Measurements from ENCODE around the gene GLG1.

Gene GLG1

DNA sequence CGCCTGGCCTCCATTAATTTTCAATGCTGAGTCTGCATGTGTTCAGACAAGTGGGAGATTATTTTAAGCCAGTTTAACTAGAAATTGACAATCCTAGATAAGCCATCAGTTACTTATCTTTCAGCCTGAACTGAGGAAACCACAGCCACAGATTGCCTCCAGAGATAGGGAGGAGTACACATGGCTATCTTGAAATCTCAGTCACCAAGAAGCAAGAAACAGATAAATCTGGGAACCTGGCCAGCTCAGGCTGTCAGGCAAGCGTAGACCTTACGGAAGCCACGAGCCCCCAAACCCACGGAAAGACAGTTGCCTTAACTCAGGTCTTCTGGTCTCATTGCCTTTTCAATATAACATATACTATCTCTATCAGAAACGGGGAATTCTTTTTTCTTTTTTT is 2.0 kb upstream of the GLG1 start:
- DNase-seq (ENCODE audit: low read depth in 3 of 3) = no peak

DNA sequence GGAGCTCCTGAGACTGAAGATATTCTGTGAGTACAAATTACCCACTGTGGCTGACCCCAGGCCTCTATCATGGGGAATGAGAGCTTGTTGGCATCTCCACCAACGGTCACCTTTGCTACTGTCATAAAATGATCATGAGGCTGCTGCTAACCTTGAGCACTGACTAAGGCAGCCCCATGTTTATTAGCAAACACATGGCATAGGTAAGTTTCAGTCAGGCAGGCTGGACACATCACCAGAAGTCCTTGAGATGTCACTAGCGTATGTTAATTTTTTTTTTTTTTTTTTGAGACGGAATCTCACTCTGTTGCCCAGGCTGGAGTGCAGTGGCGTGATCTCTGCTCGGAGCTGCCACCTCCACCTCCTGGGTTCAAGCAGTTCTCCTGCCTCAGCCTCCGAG is 1.5 kb upstream of the GLG1 start:
- DNase-seq (ENCODE audit: low read depth in 3 of 3) = no peak

DNA sequence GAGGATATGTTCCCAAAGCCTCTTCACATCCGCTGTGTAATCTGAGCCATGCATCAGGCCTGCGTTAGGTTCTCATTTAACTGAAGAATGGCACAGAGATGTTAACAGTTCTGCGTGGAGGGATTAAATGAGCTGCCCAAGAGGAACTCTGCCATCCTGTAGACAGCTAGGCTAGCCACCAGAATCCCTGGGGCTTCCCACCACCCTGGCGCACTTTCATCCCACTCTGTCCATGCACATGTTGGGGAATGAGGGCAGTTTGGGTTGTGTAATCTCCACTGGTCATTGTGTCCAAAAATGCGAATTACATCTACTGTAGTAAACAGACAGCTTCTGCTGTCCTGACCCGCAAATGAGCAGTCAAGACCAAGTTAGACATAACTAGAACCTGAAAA is 1.0 kb upstream of the GLG1 start:
- no peak for DNase-seq (ENCODE audit: low read depth in 3 of 3)

DNA sequence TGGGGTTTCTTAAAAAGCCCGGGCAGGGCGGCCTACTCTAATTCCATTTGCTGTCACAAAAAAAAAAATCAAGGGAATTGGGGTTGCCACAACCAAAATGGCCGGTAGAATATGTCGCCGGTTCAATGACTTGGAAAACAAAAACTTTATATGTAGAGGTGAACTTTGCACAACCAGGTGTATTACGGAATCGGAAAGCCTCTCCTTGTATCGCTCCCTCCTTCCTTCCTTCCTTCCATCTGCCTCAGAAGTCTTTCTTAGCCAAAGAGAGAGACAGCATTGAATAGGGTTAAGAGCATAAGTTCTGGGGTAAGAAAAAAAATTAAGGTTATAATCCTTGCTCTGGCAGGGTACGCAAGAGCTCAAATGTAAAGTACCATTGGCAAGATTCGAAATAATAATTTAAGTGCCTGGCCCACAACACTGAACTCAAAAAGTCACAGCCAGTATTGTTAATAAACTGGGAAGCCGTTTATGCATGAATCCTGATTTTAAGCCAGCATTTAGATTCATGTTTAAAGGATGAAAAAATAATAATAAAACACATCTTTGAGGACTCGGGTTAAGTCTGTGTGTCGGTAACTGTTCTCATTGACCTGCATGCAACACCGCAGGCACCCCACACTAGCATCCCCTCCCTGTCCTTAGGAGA is 522 bp upstream of the GLG1 start:
- no peak for DNase-seq (ENCODE audit: low read depth in 3 of 3)

DNA sequence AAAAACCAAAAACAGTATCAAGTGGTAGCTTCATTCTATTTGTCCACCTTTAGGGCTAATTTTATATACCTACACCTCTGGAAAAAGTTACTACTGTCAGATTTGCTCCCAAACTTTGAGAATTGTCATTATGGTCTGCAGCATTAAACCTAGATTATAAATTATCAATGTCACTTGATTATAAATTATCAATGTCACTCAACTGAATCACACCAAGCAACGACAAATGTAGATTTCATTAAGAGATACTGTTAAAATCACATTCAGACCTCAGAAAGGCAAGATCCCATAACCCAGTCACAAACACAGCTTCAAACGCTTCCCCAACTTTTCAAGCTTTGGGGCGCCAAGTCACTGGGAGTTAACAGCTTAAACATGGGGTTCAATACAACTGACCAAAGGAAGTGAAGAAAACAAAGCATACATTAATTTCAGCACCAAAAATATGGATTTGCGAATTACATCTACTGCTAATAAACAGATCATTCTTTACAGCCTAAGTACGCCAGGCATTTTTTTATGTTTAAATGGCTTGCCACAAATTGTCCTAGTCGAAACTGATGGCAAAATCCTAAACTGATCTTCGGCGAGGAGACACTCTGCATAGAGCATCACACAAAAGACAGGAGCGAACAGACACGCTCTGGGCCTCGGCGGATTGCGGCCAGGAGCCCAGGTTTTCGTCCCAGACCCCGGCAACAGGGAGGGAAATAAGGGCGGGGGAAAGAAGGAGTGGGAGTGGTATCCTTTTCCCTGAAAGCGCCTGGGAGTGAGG is 981 bp downstream of the GLG1 start:
- DNase-seq (ENCODE audit: low read depth in 3 of 3) = no peak

DNA sequence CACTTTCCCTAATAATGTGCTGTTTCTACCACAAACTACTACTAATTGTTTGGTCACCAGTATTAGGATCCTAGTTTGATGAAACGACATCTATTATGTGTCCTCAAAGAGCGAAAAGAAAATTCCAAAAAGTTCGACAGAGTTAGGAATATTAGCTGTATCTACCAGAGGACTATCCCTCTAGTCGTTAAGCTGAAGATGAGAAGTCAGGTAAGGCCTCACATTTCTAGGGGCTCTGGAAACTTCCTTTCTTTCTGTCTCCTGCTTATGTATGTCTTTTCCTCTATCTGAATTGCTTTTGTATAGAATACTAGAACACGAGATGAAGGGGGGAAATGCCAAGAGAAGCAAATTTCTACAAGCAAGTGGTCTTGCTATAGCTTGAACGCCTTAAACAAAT is 1.6 kb downstream of the GLG1 start:
- no peak for DNase-seq (ENCODE audit: low read depth in 3 of 3)

DNA sequence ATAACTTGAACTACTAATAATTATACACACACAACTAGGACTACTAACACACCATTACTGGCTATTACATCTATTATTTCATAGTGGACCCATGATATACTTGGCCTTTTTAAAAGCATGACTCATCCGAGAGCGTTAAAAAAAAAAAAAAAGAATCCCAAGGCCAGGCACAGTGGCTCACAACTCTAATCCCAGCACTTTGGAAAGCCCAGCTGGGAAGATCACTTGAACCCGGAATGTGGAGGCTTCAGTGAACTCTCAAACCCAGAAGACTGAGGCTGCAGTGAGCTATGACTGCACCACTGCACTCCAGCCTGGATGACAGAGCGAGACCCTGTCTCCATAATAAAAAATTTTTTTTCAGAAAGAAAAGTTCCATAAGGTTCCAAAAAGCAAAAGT is 3.1 kb downstream of the GLG1 start:
- DNase-seq (ENCODE audit: low read depth in 3 of 3) = no peak

DNA sequence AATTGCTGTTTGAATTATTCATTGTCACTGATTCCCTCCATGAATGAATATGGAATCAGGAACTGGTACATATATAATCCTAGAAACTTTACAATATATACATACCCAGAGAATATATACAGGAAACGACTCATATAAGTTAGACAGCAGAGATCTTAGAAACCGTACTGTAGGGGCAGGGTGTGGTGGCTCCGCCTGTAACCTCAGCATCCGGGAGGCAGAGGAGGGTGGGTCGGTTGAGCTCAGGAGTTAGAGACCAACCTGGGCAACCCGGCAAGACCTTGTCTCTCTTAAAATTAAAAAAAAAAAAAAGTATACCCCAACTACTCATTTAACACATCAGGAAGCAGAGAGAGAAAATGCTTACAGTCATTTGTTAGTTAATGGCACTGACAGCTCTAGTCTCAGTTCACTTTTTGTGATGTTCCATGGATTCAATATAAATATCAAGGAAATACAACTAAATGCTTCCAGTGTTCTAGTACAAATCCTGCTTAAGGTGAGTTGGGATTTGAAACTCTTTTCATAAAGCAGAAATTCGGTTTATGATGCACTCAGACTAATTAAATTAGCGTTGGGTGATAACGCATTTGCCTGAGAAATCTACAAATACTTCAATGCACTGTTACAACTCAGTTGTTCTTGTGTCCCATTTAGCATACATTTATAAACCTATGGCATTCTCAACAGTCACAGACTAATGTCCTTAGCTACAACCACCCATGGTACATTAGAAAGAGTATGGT is 5.6 kb downstream of the GLG1 start:
- DNase-seq (ENCODE audit: low read depth in 3 of 3) = peak in 2 of 3 donors; percentile 11 to 37

DNA sequence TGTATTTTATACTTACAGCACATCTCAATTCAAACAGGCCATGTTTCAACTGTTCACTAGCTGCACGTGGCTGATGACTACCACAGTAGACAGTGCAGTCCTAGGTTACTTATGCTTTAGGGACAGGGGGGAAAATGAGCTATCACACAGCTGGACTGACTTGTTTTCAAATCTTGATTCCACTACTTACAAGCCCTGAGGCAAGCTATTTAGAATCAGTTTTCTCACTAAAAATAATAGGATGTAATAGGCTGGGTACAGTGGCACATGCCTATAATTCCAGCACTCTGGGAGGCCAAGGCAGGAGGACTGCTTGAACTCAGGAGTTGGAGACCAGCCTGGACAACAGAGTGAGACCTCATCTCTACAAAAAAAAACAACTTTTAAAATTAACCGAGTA is 10.3 kb downstream of the GLG1 start:
- no peak for DNase-seq (ENCODE audit: low read depth in 3 of 3)

DNA sequence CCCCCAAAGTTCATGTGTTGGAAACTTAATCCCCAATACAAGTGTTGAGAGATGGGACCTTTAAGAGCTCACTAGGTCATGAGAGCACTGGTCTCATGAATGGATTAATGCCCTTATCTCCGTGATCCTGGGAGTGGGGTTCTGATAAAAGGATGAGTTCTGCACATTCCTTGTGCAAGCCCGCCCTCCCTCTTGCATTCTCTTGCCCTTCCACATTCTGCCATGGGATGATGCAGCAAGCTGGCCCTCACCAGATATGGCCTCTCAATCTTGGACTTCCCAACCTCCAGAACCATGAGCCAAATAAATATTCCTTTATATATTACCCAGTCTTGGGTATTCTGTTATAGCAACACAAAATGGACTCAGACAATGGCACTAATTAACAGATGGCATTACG is 14.1 kb downstream of the GLG1 start:
- DNase-seq (ENCODE audit: low read depth in 3 of 3) = no peak

DNA sequence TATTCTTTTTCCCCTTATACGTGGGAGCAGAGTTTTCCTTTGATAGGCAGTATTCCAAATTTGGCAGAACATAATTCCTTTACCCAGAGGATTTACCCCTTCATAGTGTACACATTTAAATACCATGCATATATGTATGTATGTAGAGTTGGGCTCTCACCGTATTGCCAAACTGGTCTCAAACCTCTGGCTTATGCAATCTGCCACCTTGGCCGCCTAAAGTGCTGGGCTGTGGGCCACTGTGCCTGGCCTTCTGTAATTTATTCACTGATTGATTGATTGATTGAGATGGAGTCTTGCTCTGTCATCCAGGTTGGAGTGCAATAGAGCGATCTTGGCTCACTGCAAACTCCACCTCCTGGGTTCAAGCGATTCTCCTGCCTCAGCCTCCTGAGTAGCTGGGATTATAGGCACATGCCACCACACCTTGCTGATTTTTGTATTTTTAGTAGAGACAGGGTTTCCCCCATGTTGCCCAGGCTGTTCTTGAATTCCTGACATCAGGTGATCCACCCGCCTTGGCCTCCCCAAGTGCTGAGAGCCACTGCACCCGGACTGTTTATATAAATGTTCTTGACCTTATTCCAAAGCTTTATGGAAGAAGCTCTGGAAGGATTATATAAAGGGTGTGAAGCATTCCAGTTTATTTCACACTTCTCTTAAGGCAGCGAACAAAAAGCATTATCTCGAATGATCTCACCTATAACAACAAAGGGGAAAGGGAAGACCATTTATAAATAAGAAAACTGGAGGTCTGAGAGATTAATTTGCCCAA is 14.9 kb downstream of the GLG1 start:
- DNase-seq (ENCODE audit: low read depth in 3 of 3) = no peak

DNA sequence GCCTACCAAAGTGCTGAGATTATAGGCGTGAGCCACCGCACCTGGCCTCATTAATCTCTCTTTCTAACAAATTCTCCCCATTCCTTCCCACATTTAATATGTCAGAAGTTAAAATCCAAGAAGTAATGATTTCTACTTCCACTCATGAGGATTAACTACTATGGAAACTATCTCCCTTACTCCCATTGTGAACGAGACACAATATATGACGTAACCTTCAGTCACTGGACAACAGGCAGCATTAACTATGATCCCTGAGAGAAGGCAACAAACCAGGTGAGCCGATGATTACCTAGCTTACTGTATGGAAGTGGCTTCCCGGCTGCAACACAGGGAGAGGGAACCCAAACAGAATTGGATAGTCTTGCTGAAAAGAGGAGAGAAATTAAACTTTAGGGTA is 20.0 kb downstream of the GLG1 start:
- DNase-seq (ENCODE audit: low read depth in 3 of 3) = no peak

DNA sequence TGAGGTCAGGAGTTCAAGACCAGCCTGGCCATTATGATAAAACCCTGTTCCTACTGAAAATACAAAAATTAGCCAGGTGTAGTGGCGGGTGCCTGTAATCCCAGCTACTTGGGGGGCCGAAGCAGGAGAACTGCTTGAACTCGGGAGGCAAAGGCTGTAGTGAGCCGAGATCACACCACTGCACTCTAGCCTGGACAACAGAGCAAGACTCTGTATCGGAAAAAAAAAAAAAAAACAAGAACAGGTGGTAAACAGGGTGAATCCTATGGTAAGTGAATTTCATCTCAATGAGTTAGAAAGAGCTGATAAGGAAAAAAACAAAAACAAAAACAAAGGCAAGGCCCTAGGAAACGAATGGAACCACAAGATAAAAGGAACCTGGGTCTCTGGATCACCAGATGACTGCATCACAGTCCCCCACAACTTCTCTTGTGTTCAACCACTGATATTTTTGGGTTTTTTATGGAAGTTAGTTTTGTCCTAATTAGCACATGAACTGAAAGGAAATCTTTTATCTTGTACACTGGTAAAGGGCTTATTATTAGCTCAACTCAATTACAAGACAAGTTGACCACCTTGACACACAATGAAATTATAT is 21.0 kb downstream of the GLG1 start:
- no peak for DNase-seq (ENCODE audit: low read depth in 3 of 3)

DNA sequence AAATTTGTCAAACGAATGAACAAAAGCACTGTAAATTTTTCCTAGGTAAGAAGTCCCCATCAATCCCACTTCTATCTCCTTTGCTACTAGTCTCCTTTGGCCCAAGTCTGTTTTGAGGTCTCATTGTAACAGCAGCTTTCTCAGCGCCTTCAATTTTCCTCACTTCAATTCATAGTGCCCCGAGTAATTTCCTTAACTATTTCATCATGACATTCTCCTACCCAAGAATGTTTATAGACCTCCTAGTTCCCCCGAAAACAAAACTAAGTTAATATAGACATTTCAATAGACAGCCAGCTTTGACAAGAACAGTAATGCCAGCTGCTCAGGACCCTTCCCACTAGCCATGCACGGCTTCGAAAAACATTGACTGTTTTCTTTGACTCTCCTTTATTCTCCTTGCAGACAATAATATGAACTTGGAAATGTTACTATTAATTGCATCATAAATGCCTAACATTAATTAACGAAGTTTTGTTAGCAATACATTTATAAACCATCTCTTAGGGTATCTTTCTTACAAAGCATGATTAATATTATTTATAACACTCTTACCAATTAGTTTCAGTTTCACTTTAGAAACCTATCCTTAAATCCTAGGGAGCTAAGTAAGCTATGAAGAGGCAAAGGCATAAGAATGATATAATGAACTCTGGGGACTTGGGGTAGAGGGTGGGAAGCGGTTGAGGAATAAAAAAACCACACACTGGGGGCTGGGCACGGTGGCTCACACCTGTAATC is 22.8 kb downstream of the GLG1 start:
- no peak for DNase-seq (ENCODE audit: low read depth in 3 of 3)

DNA sequence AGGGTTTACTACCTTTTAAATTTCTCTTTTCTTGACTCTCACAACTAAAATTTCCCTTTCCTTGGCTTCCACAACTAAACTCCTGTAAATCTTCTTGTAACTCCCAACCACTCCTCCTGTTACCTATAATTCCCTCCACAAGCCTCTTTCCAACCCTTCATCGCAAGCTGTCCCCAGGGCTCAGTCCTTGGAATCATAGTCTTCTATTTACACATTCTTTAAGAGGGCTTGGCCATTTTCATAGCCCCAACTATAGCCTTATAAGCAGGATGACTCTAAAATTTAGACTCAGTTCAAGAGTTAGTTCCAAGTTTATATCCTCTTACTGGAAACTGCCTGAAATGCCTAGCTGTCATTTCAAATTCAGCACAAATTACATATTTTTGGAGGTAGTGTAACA is 23.9 kb downstream of the GLG1 start:
- no peak for DNase-seq (ENCODE audit: low read depth in 3 of 3)

DNA sequence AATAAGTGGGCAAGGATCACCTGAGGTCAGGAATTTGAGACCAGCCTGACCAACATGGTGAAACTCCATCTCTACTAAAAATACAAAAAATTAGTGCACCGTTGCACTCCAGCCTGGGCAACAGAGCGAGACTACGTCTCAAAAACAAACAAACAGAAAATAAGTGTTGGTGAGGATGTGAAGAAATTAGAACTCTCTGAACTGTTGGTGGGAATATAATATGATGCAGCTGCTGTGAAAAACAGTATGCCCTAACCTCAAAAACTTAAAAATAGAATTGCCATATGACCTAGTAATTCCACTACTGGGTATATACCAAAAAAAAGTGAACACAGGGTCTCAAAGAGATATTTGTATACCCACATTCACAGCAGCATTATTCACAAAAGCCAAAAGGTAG is 26.1 kb downstream of the GLG1 start:
- no peak for DNase-seq (ENCODE audit: low read depth in 3 of 3)

DNA sequence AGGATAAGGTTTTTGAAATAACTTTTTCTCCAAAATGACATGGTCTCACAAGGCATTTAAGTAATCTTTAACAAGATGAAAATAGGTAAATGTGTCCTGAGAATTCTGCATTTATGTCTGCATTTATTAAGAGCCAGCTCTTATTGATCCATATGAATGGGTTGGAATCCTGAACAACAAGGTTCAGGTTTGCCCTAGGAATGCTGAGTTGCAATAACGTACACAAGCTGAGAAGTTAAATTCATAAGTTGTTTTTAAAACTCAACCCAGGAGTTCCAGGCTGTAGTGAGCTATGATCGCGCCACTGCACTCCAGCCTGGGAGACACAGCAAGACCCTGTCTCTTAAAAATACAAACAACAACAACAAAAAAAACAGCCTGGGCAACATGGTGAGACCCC is 28.1 kb downstream of the GLG1 start:
- no peak for DNase-seq (ENCODE audit: low read depth in 3 of 3)

DNA sequence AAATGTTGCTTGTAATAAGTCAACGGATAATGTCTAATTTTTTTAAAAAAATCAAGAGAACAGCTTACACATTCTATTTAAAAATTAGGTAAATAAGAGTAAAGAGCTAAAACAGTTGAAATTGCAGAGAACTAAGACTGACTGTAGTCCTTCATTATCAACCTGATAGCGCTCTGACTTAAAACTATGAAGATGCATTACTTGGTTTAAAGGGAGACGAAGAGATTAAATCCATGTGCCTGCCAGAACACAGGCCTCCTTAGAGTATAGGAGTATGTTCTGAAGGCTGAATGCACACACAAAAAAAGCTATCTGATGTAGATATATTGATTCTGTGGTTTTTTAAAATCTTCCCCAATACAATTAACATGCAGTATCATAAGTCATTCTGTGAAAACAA is 28.5 kb downstream of the GLG1 start:
- DNase-seq (ENCODE audit: low read depth in 3 of 3) = no peak

DNA sequence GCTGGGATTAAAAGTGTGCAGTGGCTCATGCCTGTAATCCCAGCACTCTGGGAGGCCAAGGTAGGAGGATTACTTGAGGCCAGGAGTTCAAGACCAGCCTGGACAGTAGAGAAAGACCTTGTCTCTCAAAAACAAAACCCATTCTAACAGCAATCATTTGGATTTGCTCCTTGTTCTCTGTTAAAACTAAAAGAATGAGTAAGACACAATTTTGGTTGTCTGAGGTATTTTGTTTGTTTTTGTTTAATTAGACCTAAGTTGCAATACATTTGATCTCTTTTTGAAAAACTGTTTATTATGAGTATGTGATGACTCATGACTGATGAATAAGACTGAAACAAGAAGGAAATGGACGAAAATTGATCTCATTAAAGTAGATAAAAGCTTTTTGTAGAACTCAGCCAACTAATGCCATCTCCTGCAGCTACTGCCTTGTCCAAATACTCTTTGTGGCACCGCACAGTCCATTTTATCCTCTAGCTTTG is 29.0 kb downstream of the GLG1 start:
- no peak for DNase-seq (ENCODE audit: low read depth in 3 of 3)

DNA sequence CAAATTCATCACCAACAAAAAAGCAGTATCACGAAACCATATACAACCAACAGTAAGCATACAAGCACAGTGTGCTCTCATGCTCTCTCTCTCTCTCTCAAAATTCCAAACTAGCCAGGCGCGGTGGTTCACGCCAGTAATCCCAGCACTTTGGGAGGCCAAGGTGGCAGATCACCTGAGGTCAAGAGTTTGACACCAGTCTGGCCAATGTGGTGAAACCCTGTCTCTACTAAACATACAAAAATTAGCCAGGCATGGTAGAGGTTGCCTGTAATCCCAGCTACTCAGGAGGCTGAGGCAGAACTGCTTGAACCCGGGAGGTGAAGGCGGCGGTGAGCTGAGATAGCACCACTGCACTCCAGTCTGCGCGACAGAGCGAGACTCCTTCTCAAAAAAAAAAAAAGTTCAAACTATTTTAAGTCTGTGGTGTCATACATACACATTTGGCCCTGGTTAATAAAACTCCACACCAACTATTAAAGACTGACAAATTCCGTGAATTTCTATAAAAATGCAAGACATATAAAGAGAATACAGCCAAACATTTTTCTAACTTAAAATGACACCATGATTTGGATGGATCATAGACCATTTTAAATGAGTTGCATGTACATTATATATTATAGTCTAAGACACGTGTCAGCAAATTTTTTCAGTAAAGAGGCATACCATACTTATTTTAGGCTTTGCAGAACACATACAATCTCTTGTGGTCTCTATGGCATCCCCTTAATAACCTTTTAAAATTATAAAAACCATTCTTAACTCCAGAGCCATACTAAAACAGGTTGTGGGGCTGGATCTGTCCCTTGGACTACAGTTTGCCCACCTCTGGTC is 30.9 kb downstream of the GLG1 start:
- no peak for DNase-seq (ENCODE audit: low read depth in 3 of 3)

Measured in stimulated activated CD4-positive, alpha-beta T cell treated with anti-CD3 and anti-CD28 coated beads, TNF-alpha, amount 100 ng/mL, for 48 hours (primary cell).